K562 (cell line): ENCODE results near the gene ANAPC2. TPM values are rescaled to one million over a fixed set of nuclear protein-coding genes. Genes with fewer than 3 reads are reported as not detected.

Experiments used
- HNRNPL ChIP-seq: fragments of 200-400 bp; formaldehyde crosslinking; IDR thresholded peaks from 2 replicates; pipeline ENCODE4 v1.6.1; 2017; ENCODE audit warnings: low read depth, mild to moderate bottlenecking, low read length
- JUND ChIP-seq, 2 experiments: IDR thresholded peaks; 2 replicates in 1 of 2; 3 replicates in 1 of 2; pipeline ENCODE4 v1.6.1; 2011; ENCODE audit warnings: borderline replicate concordance in 2 of 2, low read depth in 2 of 2, low read length in 2 of 2, improper control_type of control experiment in 1 of 2, missing biosample characterization in 1 of 2, missing genetic modification characterization in 1 of 2, missing genetic modification reagents in 1 of 2
- MIER1 ChIP-seq: fragments of 450-650 bp; IDR thresholded peaks from 2 replicates; pipeline ENCODE4 v1.6.1; 2016; ENCODE audit warnings: antibody characterized with exemption, mild to moderate bottlenecking, low read depth
- PHF8 ChIP-seq: fragments of 200-600 bp; sonication (generic); IDR thresholded peaks from 2 replicates; pipeline ENCODE4 v1.6.1; 2012; ENCODE audit warnings: mixed run types, mild to moderate bottlenecking, inconsistent platforms, low read length, moderate library complexity, borderline replicate concordance
- ZMIZ1 ChIP-seq, 2 experiments: fragments of 150-350 bp in 1 of 2; IDR thresholded peaks; 2 replicates each; pipeline ENCODE4 v1.6.1; 2012 to 2016; ENCODE audit warnings: low read depth in 2 of 2, low read length in 2 of 2, mild to moderate bottlenecking in 1 of 2, moderate library complexity in 1 of 2
- polyA plus RNA-seq, 8 experiments: library from polyadenylated mRNA; depleted of rRNA in 4 of 8; stranded (reverse) in 5 of 8; unstranded in 3 of 8; fragments of >200 nt; fragmentation: Nextera tagmentation in 2 of 8; fragmentation: Illumina TruSeq in 1 of 8; extraction: Ambion mirVana in 2 of 8; extraction: Trizol in 1 of 8; gene quantifications; 2 replicates each; pipeline versions ENCODE4 v1.2.1 to v1.2.3, GENCODE V29; 2011 to 2014; ENCODE audit warnings: inconsistent platforms in 1 of 8, missing spikeins in 1 of 8
- total RNA-seq, 7 experiments: library from RNA; depleted of rRNA in 6 of 7; stranded (reverse); fragments of >200 nt in 6 of 7; fragmentation: Illumina TruSeq in 2 of 7; extraction: Trizol in 2 of 7; gene quantifications; 2 replicates each; pipeline versions ENCODE4 v1.2.1 to v1.2.3, GENCODE V29; 2011 to 2021; ENCODE audit warnings: low replicate concordance in 1 of 7
- TF ChIP-seq, protein P1 (sequence below): fragments of 450-650 bp; IDR thresholded peaks from 2 replicates; pipeline ENCODE4 v1.6.1; 2016; ENCODE audit warnings: mild to moderate bottlenecking, moderate library complexity

The ANAPC2 gene
- total and polyA plus RNA-seq, 9 of the 15 experiments (the other 6 are each of a cell fraction or from before 2014, with no cell fraction given), result 0.11 to 56.5 (median 17.1) TPM; not detected in 1

DNA sequence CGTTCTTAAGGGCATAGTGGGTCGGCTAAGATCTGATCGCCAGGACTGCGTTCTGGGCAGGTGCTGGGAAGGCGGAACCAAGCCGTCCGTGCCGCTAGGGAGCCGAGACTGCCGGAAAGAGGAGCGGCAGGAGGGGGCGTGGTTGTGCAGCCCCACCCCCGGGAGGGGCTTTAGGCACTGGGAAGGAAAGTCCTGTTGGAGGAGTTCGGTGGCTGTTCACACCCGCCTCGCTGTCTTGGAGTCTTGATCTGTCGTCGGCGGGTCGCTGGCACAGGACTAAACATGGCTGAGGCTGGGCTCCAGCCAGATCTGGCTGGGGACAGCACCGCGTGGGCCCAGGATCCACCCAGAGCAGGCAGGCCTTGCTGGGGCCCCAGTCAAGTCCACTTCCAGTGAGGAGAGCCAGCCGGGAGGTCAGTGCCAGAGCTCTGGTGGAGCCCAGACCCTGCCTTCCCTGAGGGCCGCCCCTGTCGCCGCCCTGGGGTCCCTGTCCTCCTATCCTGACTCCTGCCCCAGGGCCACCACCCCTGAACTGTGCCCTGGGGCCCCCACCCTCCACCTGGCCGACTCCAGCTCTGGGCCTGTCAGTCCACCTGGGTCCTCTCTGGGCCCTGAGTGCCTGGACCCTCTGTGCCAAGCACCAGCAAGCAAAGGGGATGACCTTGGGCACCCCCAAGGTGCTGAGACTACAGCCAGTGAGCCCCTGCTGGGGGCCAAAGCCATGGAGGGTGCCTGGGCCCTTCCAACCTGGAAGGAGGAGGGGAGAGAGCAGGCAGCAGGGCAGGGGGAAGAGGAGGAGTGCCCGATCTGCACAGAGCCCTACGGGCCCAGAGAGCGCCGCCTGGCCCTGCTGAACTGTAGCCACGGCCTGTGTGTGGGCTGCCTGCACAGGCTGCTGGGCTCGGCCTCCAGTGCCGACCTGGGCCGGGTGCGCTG is 29.2 kb upstream of the ANAPC2 start (continued):
- TF ChIP-seq ZMIZ1 (IDR thresholded peaks at IDR 0.05; ENCODE audit: low read depth in 2 of 2, low read length in 2 of 2) (0 out of 4 replicates have a peak, but pooled peaks of 1 of the 2 experiments have one; percentile 9), MIER1 (no peak), JUND (IDR thresholded peaks at IDR 0.05; ENCODE audit: borderline replicate concordance, low read depth, low read length) (peak; percentile 21; the same call in 1 of the 2 replicates), JUND (tag; IDR thresholded peaks at IDR 0.05; ENCODE audit: borderline replicate concordance, low read depth, low read length) (no peak), HNRNPL (0 out of 2 replicates have a peak, but pooled peaks have one; percentile 28), PHF8 (peak; percentile 55; the same call in 1 of the 2 replicates)
- TF ChIP-seq, protein P1, sequence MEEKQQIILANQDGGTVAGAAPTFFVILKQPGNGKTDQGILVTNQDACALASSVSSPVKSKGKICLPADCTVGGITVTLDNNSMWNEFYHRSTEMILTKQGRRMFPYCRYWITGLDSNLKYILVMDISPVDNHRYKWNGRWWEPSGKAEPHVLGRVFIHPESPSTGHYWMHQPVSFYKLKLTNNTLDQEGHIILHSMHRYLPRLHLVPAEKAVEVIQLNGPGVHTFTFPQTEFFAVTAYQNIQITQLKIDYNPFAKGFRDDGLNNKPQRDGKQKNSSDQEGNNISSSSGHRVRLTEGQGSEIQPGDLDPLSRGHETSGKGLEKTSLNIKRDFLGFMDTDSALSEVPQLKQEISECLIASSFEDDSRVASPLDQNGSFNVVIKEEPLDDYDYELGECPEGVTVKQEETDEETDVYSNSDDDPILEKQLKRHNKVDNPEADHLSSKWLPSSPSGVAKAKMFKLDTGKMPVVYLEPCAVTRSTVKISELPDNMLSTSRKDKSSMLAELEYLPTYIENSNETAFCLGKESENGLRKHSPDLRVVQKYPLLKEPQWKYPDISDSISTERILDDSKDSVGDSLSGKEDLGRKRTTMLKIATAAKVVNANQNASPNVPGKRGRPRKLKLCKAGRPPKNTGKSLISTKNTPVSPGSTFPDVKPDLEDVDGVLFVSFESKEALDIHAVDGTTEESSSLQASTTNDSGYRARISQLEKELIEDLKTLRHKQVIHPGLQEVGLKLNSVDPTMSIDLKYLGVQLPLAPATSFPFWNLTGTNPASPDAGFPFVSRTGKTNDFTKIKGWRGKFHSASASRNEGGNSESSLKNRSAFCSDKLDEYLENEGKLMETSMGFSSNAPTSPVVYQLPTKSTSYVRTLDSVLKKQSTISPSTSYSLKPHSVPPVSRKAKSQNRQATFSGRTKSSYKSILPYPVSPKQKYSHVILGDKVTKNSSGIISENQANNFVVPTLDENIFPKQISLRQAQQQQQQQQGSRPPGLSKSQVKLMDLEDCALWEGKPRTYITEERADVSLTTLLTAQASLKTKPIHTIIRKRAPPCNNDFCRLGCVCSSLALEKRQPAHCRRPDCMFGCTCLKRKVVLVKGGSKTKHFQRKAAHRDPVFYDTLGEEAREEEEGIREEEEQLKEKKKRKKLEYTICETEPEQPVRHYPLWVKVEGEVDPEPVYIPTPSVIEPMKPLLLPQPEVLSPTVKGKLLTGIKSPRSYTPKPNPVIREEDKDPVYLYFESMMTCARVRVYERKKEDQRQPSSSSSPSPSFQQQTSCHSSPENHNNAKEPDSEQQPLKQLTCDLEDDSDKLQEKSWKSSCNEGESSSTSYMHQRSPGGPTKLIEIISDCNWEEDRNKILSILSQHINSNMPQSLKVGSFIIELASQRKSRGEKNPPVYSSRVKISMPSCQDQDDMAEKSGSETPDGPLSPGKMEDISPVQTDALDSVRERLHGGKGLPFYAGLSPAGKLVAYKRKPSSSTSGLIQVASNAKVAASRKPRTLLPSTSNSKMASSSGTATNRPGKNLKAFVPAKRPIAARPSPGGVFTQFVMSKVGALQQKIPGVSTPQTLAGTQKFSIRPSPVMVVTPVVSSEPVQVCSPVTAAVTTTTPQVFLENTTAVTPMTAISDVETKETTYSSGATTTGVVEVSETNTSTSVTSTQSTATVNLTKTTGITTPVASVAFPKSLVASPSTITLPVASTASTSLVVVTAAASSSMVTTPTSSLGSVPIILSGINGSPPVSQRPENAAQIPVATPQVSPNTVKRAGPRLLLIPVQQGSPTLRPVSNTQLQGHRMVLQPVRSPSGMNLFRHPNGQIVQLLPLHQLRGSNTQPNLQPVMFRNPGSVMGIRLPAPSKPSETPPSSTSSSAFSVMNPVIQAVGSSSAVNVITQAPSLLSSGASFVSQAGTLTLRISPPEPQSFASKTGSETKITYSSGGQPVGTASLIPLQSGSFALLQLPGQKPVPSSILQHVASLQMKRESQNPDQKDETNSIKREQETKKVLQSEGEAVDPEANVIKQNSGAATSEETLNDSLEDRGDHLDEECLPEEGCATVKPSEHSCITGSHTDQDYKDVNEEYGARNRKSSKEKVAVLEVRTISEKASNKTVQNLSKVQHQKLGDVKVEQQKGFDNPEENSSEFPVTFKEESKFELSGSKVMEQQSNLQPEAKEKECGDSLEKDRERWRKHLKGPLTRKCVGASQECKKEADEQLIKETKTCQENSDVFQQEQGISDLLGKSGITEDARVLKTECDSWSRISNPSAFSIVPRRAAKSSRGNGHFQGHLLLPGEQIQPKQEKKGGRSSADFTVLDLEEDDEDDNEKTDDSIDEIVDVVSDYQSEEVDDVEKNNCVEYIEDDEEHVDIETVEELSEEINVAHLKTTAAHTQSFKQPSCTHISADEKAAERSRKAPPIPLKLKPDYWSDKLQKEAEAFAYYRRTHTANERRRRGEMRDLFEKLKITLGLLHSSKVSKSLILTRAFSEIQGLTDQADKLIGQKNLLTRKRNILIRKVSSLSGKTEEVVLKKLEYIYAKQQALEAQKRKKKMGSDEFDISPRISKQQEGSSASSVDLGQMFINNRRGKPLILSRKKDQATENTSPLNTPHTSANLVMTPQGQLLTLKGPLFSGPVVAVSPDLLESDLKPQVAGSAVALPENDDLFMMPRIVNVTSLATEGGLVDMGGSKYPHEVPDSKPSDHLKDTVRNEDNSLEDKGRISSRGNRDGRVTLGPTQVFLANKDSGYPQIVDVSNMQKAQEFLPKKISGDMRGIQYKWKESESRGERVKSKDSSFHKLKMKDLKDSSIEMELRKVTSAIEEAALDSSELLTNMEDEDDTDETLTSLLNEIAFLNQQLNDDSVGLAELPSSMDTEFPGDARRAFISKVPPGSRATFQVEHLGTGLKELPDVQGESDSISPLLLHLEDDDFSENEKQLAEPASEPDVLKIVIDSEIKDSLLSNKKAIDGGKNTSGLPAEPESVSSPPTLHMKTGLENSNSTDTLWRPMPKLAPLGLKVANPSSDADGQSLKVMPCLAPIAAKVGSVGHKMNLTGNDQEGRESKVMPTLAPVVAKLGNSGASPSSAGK, result peak; percentile 44
